Skin epidermis (tissue), 12 donors: Measurements from ENCODE around the gene HTT.
"Not testable (repeated sequence)": the region's sequence is repeated elsewhere in the genome, so short reads cannot be mapped to it uniquely, and the experiment has no call there.

Experiments
- H3K27ac ChIP-seq, 21 experiments: fragments of 200-600 bp; sonication (generic) in 11 of 21; one replicate each; pipeline ENCODE4 v1.5.0; 2020; ENCODE audit warnings: mild to moderate bottlenecking in 3 of 21, inconsistent platforms in 2 of 21, moderate library complexity in 2 of 21
- H3K4me3 ChIP-seq, 7 experiments: fragments of 200-600 bp; sonication (generic) in 2 of 7; one replicate each; pipeline ENCODE4 v1.5.0; 2020; ENCODE audit warnings: inconsistent platforms in 2 of 7, mild to moderate bottlenecking in 2 of 7, moderate library complexity in 1 of 7

Gene HTT

DNA sequence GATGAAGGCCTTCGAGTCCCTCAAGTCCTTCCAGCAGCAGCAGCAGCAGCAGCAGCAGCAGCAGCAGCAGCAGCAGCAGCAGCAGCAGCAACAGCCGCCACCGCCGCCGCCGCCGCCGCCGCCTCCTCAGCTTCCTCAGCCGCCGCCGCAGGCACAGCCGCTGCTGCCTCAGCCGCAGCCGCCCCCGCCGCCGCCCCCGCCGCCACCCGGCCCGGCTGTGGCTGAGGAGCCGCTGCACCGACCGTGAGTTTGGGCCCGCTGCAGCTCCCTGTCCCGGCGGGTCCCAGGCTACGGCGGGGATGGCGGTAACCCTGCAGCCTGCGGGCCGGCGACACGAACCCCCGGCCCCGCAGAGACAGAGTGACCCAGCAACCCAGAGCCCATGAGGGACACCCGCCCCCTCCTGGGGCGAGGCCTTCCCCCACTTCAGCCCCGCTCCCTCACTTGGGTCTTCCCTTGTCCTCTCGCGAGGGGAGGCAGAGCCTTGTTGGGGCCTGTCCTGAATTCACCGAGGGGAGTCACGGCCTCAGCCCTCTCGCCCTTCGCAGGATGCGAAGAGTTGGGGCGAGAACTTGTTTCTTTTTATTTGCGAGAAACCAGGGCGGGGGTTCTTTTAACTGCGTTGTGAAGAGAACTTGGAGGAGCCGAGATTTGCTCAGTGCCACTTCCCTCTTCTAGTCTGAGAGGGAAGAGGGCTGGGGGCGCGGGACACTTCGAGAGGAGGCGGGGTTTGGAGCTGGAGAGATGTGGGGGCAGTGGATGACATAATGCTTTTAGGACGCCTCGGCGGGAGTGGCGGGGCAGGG lies 568 bp downstream of the HTT start:
- H3K4me3 ChIP-seq = peak overlapping the region; percentile 69 to 95 (median 79)
- peak overlapping the region; percentile 46 to 94 (median 88) for H3K27ac ChIP-seq

DNA sequence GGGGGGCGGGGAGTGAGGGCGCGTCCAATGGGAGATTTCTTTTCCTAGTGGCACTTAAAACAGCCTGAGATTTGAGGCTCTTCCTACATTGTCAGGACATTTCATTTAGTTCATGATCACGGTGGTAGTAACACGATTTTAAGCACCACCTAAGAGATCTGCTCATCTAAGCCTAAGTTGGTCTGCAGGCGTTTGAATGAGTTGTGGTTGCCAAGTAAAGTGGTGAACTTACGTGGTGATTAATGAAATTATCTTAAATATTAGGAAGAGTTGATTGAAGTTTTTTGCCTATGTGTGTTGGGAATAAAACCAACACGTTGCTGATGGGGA lies 1.1 kb downstream of the HTT start:
- Histone ChIP-seq H3K4me3 (peak overlapping the region; percentile 69 to 95 (median 79)), H3K27ac (peak overlapping the region in 19 of 21 experiments; percentile 46 to 94 (median 88))

DNA sequence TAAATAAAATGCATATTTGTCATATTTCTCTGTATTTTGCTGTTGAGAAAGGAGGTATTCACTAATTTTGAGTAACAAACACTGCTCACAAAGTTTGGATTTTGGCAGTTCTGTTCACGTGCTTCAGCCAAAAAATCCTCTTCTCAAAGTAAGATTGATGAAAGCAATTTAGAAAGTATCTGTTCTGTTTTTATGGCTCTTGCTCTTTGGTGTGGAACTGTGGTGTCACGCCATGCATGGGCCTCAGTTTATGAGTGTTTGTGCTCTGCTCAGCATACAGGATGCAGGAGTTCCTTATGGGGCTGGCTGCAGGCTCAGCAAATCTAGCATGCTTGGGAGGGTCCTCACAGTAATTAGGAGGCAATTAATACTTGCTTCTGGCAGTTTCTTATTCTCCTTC lies 3.3 kb downstream of the HTT start:
- no peak overlapping the region for H3K27ac ChIP-seq

DNA sequence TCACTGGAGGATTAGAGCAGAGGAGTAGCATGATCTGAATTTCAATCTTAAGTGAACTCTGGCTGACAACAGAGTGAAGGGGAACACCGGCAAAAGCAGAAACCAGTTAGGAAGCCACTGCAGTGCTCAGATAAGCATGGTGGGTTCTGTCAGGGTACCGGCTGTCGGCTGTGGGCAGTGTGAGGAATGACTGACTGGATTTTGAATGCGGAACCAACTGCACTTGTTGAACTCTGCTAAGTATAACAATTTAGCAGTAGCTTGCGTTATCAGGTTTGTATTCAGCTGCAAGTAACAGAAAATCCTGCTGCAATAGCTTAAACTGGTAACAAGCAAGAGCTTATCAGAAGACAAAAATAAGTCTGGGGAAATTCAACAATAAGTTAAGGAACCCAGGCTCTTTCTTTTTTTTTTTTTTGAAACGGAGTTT lies 5.2 kb downstream of the HTT start:
- no peak overlapping the region for H3K27ac ChIP-seq
- H3K4me3 ChIP-seq = no peak overlapping the region

More for the DNA sequence above, 3.3 kb downstream of the HTT start:
- no peak overlapping the region for H3K4me3 ChIP-seq

DNA sequence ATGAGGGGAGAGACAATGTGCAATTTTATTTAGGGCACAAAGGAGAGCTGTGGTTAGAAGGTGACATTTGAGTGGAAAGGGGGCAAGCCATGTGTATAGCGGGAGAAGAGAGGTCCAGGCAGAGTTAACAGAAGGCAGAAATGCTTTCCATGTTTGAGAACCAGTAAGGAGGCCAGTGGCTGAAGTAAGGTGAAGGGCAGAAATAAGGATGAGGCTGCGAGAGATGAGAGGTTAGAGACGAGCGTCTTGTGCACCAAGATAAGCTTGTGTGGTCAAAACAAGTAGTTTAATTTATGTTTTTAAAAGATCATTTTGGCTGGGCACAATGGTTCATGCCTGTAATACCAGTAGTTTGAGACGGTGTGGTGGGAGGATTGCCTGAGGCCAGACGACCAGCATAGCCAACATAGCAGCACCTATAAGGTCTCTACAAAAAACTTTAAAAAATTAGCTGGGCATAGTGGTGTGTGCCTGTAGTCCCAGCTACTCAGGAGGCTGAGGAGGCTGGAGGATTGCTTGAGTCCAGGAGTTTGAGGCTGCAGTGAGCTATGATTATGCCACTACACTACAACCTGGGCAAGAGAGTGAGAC lies 8.5 kb downstream of the HTT start:
- no peak overlapping the region for H3K27ac ChIP-seq

DNA sequence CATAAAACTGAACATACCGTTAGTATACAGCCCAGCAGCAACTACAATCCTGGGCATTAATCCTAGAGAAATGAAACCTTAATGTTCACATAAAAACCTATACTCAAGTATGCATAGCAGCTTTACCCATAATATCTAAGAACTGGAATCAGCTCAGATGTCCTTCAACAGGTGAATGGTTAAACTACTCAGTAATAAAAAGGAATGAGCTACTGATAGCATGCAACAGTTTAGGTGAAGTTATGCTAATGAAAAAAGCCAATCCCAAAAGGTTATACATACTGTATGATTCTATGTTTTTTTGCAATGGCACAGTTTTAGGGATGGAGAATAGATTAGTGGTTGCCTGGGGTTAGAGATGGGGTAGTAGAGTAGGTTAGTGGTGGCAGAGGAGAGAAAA lies 9.3 kb downstream of the HTT start:
- H3K4me3 ChIP-seq = no peak overlapping the region
- H3K27ac ChIP-seq = no peak overlapping the region

More for the DNA sequence above, 8.5 kb downstream of the HTT start:
- no peak overlapping the region for H3K4me3 ChIP-seq

DNA sequence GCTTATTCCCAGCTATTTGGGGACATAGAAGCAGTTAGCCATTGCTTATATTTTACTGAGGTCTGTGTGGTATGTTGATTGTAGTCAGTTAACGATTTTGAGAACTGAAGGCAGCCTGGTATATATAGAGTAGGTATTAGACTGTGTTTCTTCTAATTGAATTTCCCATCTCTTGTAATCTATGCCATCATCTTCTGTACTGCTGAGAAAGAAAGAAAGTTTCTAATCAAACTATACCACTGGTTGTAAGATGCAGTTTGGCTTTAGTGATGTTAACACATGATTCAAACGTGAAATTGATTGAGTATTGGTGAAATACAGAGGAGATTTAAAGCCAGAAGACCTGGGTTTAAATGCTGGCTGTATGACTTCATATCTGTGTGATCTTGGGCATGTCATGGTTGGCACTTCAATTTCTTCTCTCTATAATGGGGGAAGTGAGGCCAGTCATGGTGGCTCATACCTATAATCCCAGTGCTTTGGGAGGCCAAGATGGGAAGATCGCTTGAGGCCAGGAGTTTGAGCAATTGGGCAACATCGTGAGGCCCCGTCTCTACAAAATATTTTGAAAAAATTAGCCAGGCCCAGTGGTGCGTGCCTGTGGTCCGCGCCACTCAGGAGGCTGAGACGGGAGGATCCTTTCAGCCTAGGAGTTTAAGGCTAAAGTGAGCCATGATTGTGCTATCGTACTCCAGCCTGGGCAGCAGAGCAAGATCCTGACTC lies 11.6 kb downstream of the HTT start:
- Histone ChIP-seq H3K27ac (no peak overlapping the region), H3K4me3 (no peak overlapping the region)

DNA sequence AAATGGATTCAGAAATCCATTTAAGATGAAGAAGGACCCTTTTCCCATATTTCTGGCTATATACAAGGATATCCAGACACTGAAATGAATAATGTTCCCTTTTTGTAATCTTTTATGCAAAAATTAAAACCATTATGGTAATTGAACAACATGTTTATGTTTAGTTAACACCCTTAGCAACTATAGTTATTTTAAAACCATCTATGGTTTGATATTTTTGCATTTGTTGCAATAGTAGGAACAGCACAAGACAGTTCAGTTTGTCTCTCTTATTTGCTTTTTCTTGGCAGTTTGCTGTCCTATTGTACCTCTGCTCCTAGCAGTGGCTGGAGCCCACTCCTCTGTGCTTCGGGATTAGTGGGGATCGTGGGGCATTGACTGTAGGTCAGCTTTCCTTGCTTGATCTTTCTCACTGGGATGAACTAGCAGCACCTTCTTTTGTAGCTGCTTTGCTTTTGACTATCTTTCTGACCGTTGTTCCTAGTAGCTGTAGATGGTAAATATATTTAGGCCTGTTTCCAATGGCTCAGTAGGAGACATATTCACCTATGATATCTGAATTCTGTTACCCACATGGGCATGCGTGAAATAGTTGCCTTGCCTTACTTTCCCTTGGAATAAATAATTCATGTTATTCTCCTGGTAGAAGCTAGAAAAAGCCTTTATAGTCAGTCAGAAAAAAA lies 12.8 kb downstream of the HTT start:
- Histone ChIP-seq H3K4me3 (no peak overlapping the region), H3K27ac (no peak overlapping the region)

DNA sequence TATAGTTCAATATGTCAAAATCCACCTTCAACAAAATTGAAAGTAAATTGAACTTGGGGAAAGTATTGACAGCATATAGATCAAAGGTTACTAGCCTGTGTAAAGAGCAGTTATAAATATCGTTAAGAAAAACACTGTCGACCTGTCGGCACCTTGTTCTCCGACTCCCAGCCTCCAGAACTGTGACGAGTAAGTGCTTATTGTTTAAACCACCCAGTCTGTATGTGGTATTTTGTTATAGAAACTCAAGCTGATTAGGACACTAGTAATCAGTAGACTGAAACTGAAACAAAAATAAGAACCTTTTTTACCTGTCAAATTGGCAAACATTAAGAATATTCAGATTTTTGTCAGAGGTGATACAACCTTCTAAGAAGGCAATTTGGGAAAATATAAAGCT lies 17.0 kb downstream of the HTT start:
- no peak overlapping the region for H3K27ac ChIP-seq
- H3K4me3 ChIP-seq = no peak overlapping the region

DNA sequence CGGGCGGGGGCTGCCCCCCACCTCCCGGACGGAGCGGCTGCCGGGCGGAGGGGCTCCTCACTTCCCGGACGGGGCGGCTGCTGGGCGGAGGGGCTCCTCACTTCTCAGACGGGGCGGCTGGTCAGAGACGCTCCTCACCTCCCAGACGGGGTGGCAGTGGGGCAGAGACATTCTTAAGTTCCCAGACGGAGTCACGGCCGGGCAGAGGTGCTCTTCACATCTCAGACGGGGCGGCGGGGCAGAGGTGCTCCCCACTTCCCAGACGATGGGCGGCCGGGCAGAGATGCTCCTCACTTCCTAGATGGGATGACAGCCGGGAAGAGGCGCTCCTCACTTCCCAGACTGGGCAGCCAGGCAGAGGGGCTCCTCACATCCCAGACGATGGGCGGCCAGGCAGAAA lies 20.2 kb downstream of the HTT start:
- H3K4me3 ChIP-seq, H3K27ac ChIP-seq: not testable (repeated sequence)

DNA sequence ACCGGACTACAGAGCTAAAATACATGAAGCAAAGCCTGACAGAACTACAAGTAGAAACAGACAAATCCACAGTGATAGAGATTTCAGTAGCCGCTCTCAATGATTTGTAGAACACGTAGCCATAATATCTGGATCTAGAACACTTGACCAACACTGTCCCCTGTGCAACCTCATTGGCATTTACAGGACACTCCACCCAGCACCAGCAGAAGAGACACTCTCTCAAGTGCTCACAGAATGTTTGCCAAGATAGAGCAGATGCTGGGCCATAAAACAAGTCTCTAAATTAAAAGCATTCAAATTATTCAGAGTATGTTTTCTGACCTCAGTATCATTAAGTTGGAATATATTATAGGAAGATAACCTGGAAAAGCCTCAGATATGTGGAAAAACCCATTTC lies 21.7 kb downstream of the HTT start:
- H3K27ac ChIP-seq = no peak overlapping the region
- H3K4me3 ChIP-seq = no peak overlapping the region

DNA sequence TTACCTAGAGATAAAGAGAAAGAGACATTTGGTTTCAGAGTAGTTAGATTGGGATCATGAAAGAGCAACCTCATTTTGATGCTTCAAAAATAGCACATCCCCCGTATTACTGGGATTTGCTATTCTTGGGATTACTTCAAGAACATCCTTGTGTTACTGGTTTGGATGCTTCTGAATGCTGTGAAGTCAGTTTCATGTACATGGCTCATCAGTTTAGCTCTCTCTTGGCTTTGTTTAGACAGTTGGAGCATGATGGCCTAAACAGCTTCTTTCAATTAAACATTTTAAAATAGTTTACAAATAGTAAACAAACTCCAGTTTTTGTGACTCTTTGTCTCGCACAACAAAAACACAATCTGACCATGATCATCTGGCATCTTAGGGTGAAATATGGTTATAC lies 23.9 kb downstream of the HTT start:
- Histone ChIP-seq H3K27ac (no peak overlapping the region), H3K4me3 (no peak overlapping the region)

DNA sequence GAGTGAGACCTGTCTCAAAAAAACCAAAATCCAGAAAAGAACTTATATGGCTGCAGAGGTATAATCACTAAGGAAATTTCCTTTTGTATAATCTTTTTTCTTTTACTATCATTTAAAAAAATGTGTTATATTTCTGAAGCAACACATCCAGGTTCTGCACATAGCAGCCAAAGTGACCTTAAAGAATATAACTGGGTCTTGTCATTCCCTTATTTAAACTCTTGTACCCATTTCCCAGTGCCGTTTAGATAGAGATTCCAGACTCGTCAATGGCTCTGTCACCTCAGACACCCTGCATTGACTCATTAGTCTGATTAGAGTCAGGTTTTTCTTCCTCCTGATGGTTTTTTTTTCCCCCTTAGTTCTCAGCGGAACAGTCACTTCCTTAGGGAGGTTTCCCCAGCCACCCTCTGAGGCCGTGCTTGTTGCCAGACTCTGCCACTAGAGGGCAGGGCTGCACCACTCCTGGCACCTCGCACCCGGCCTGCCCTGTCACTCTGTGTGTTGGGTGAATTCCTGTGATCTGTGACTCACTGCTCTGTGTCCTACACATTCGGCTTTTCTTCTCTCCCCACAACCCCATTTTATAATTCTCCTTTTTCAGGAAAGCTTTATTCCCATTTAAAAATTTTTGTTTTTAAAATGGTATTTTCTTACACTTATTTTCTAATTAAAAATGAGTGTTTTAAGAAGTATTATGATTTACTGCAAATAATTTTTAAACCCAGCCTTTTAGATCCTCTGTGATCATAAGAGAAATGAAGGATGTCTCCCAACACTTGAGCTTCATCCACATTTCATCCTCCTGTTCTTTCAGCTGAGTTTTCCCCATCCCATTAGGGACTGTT lies 32.1 kb downstream of the HTT start:
- Histone ChIP-seq H3K4me3 (no peak overlapping the region), H3K27ac (peak overlapping the region in 10 of 21 experiments; percentile 2 to 54 (median 28))

DNA sequence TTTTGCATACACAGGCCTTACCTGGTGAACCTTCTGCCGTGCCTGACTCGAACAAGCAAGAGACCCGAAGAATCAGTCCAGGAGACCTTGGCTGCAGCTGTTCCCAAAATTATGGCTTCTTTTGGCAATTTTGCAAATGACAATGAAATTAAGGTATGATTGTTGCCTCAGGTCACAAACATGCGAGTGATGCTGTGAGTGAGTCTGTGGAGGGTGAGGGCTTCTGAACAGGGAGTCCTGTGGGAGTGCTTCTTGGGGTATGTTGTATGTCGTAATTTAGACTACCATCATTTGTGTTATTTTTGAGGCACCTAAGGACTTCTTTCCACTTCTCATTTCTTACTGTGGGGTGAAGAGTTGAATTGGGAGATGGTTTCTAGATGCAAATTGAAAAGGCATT lies 32.8 kb downstream of the HTT start:
- peak overlapping the region in 13 of 21 experiments; percentile 2 to 64 (median 29) for H3K27ac ChIP-seq
- no peak overlapping the region for H3K4me3 ChIP-seq

DNA sequence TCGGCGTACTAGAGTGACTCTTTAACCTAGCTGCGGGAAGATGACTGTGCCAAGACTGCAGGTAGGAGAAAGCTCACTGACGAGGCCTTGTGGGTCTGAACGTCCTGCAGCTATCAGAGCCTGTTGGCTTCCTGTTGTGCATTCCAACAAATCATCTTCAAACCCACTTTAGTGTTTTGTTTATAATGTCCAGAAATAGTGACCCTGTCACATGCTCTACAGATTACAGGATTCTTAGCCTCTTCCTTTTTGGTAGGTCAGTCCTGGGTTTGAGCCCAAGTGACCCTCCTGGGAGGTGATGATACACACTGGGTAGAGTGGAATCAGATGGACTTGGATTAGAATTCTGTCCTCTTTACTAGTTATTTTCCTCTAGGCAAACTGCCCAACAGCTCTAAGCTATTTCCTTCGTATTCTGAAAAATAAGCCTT lies 33.2 kb downstream of the HTT start:
- Histone ChIP-seq H3K4me3 (no peak overlapping the region), H3K27ac (peak overlapping the region in 12 of 21 experiments; percentile 2 to 65 (median 42))

DNA sequence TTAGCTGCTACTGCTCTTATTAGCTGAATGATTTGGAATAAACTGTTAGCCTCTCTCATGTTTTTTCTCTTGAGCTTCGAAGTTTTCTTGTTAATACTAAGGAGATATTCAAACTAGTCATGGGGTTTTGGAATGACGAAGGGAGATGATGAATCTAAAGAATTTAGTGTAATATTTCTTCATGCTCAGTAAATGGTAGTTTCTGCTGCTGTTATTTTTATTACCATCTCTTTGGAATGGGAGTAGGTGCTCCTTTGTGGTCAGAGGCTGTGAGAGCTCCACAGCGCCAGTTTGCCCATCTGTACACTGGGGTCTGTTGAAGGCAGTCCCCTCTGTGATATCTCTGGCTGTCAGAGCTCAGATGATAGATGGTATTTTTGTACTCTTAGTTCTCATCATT lies 33.7 kb downstream of the HTT start:
- H3K4me3 ChIP-seq = no peak overlapping the region
- H3K27ac ChIP-seq = peak overlapping the region in 10 of 21 experiments; percentile 4 to 65 (median 44)

DNA sequence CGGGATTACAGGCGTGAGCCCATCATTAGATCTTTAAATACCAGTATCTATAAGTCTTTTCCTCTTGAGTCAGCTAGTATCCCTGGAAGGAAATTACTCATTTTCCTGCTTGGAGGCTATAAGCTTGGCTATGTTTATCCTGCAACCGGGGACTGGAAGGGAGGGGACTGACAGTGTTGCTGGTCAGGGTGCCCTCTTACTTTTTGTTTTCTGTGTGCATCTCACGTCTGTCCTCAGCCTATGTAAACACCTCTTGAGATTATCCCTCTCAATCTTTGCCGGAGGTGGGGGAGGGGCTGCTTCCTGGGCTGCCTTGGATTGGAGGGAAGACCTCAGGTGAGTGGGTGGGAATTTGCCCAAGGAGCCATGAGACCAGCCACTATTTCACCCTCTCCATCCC lies 37.0 kb downstream of the HTT start:
- peak overlapping the region in 2 of 21 experiments; percentile 52 to 55 for H3K27ac ChIP-seq

DNA sequence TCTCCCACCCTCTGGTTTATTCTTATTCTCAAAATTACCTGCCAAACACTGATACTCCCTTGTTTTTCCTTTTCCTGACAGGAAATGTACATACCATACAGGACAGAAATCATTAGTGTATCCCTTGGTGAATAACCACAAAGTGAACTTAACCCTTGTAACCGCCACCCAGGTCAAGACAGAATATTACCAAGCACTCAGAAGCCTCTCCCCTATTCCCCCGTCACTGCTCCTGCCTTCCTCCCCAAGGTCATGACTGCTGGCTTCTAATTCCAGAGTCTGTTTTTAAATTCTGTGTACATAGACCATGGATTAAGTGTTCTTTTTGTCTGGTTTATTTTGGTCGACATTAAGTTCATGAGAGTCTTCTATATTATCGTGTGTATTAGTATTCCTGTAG lies 37.7 kb downstream of the HTT start:
- Histone ChIP-seq H3K27ac (peak overlapping the region in 1 of 21 experiments; percentile 55), H3K4me3 (no peak overlapping the region)

More for the DNA sequence above, 37.0 kb downstream of the HTT start:
- H3K4me3 ChIP-seq = no peak overlapping the region
